Posterior cingulate gyrus (tissue), 11 donors: Measurements from ENCODE around the gene ANO4.

ENCODE experiments used
- DNase-seq, 10 donors: peaks; one replicate each; pipeline versions ENCODE4 v3.0.0 to v3.0.0-alpha.2; 2020 to 2021; ENCODE audit warnings: mixed read lengths in 3 of 10
- intact Hi-C: fragments of 100-400 bp; cut with DNase I; formaldehyde crosslinking; loops from one replicate; pipeline ENCODE4 v1.15.1; 2023

ANO4 gene

GRCh38 chr12:100936661-100937060 is 142.1 kb downstream of the ANO4 start:
- no peak for DNase-seq
- intact Hi-C loops, result no loop called here

GRCh38 chr12:100940503-100940902 is 145.9 kb downstream of the ANO4 start:
- DNase-seq, result no peak
- intact Hi-C loops, result no loop called here

GRCh38 chr12:100942984-100943749 is 148.6 kb downstream of the ANO4 start:
- intact Hi-C loops, result no loop called here
- DNase-seq, result no peak

- intact Hi-C loops, result no loop called here
- no peak for DNase-seq
Measured at GRCh38 chr12:100951756-100952155, 157.2 kb downstream of the ANO4 start.

GRCh38 chr12:100953217-100953616 is 158.6 kb downstream of the ANO4 start:
- intact Hi-C loops, result no loop called here
- no peak for DNase-seq

- DNase-seq, result no peak
- intact Hi-C loops, result no loop called here
Measured at GRCh38 chr12:100953677-100954076, 159.1 kb downstream of the ANO4 start.

GRCh38 chr12:100954118-100954517 is 159.5 kb downstream of the ANO4 start:
- DNase-seq, result no peak
- intact Hi-C loops, result no loop called here

GRCh38 chr12:100955139-100955538 is 160.6 kb downstream of the ANO4 start:
- DNase-seq, result no peak

GRCh38 chr12:100956311-100956852 is 161.8 kb downstream of the ANO4 start:
- no peak for DNase-seq
- intact Hi-C loops, result no loop called here

More at GRCh38 chr12:100955139-100955538, 160.6 kb downstream of the ANO4 start:
- intact Hi-C loops, result no loop called here

- intact Hi-C loops, result no loop called here
- DNase-seq, result no peak
Measured at GRCh38 chr12:100959481-100959880, 164.9 kb downstream of the ANO4 start.

GRCh38 chr12:100962086-100962712 is 167.6 kb downstream of the ANO4 start:
- intact Hi-C loops, result no loop called here
- no peak for DNase-seq

- intact Hi-C loops, result no loop called here
- no peak for DNase-seq
Measured at GRCh38 chr12:100963381-100963780, 168.8 kb downstream of the ANO4 start.

GRCh38 chr12:100964028-100964427 is 169.5 kb downstream of the ANO4 start:
- intact Hi-C loops, result no loop called here
- no peak for DNase-seq

- intact Hi-C loops, result no loop called here
- DNase-seq, result no peak
Measured at GRCh38 chr12:100967189-100967588, 172.6 kb downstream of the ANO4 start.

- DNase-seq, result no peak
- intact Hi-C loops, result no loop called here
Measured at GRCh38 chr12:100970894-100971293, 176.3 kb downstream of the ANO4 start.

GRCh38 chr12:100972121-100972520 is 177.5 kb downstream of the ANO4 start:
- intact Hi-C loops, result no loop called here
- no peak for DNase-seq

- intact Hi-C loops, result no loop called here
- no peak for DNase-seq
Measured at GRCh38 chr12:100974341-100974740, 179.8 kb downstream of the ANO4 start.

- intact Hi-C loops, result no loop called here
Measured at GRCh38 chr12:100974747-100975146, 180.2 kb downstream of the ANO4 start.

GRCh38 chr12:100976735-100977134 is 182.2 kb downstream of the ANO4 start:
- no peak for DNase-seq
- intact Hi-C loops, result no loop called here

More at GRCh38 chr12:100974747-100975146, 180.2 kb downstream of the ANO4 start:
- no peak for DNase-seq

GRCh38 chr12:100980856-100981255 is 186.3 kb downstream of the ANO4 start:
- DNase-seq, result no peak
- intact Hi-C loops, result no loop called here

- intact Hi-C loops, result no loop called here
- no peak for DNase-seq
Measured at GRCh38 chr12:100982511-100983183, 188.1 kb downstream of the ANO4 start.
